GM19035 (cell line): Measurements from ENCODE around the gene TSPO.

Source experiments
- ATAC-seq: cut with Tn5 transposase; IDR thresholded peaks from one replicate; pipeline ENCODE4 v1.9.1; 2021; ENCODE audit not compliant: unreplicated experiment

The TSPO gene

GRCh38 chr22:43199541-43199940 is 48.2 kb downstream of the TSPO start:
- ATAC-seq, result no peak

GRCh38 chr22:43200031-43200430 is 48.7 kb downstream of the TSPO start:
- ATAC-seq, result no peak

- ATAC-seq, result no peak
Observed at GRCh38 chr22:43200555-43200954, 49.2 kb downstream of the TSPO start.

- ATAC-seq, result no peak
Observed at GRCh38 chr22:43201486-43202219, 50.3 kb downstream of the TSPO start.

GRCh38 chr22:43202326-43202725 is 51.0 kb downstream of the TSPO start:
- no peak for ATAC-seq

GRCh38 chr22:43202756-43203410 is 51.5 kb downstream of the TSPO start:
- ATAC-seq, result no peak

- ATAC-seq, result no peak
Observed at GRCh38 chr22:43203471-43203981, 52.2 kb downstream of the TSPO start.

- no peak for ATAC-seq
Observed at GRCh38 chr22:43205261-43205691, 53.9 kb downstream of the TSPO start.

GRCh38 chr22:43205748-43206508 is 54.6 kb downstream of the TSPO start:
- no peak for ATAC-seq

GRCh38 chr22:43206509-43207161 is 55.3 kb downstream of the TSPO start:
- no peak for ATAC-seq

- no peak for ATAC-seq
Observed at GRCh38 chr22:43207386-43207785, 56.0 kb downstream of the TSPO start.

GRCh38 chr22:43207849-43208702 is 56.7 kb downstream of the TSPO start:
- ATAC-seq, result no peak

GRCh38 chr22:43208703-43209522 is 57.6 kb downstream of the TSPO start:
- ATAC-seq, result no peak

GRCh38 chr22:43209523-43209890 is 58.1 kb downstream of the TSPO start:
- ATAC-seq, result no peak

GRCh38 chr22:43209971-43210370 is 58.6 kb downstream of the TSPO start:
- ATAC-seq, result no peak

- no peak for ATAC-seq
Observed at GRCh38 chr22:43210631-43211515, 59.5 kb downstream of the TSPO start.

GRCh38 chr22:43211941-43212433 is 60.6 kb downstream of the TSPO start:
- no peak for ATAC-seq

GRCh38 chr22:43212434-43212952 is 61.1 kb downstream of the TSPO start:
- no peak for ATAC-seq
